HG03457 (cell line): ENCODE measurements around the gene ARHGEF4.

ENCODE experiments used
- ATAC-seq: cut with Tn5 transposase; IDR thresholded peaks from one replicate; pipeline ENCODE4 v1.9.1; 2021; ENCODE audit warnings: moderate number of reproducible peaks; ENCODE audit not compliant: unreplicated experiment

The ARHGEF4 gene

DNA sequence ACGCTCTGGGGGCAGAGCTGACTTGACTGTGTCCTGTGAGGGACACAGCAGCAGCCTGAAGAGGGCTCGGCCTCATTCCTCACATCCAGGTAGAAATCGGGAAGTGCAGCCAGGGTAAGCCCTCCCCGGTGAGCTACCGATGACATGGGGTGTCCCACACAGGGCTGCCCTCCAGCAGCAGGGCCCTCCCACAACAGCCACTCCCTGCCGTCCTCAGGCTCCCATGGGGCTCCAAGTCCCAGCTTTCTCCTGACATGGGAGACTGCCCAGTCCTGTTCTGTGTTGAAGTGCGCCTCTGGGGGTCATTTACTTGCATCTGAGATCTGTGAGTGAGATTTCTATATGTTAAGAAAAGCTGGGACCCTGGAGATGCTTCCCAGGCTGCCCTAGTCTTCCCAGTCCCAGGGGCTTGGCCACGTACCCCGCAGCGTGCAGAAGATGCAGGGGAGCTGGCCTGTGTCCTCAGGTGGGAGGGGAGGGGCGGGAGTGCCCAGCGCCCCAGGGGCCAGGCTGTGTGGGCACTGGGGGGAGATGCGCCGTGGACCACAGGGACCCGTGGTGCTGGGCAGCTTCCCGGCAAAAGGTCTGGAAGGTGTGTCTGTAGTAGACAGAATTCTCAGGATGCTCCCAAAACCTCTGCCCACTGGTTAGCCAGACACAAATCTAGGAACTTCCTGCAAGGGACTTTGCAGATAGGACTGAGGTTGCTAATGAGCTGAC is 168.7 kb downstream of the ARHGEF4 start:
- no peak for ATAC-seq

DNA sequence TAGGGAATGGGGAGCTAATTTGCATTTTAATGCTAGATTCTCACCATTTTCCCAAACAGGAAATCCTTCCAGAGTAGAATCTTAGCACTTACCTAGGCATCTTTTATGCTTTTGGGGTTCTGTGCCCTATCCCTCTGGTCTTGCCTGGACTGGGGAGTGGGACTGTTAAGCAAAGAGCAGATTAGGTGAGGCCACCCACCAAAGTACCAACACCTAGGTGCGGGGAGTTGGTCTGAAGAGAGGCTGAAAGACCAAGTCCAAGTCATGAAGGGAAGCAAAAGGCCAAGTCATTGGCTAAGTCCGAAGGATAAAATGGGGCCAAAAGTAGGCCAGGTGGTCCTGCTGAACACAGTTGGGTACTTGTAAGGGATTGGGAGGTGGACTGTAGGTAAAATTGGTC is 169.8 kb downstream of the ARHGEF4 start:
- ATAC-seq: no peak

DNA sequence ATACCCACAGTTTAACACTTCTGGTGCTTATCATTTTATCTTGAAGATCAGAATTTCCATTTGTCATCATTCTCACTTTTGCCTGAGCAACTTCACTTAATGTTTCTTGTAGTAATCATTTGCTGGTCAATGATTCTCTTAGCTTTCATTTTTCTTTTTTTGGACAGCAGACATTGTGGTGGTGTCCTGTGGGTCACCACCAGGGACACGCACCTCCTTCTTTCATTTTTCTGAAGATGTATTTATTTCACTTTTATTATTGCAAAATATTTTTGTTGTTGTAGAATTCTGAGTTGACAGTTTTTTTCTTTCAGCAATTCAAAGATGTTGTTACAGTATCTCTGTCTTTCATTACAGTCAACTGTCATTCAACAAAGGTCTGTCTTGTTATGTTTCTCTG is 172.3 kb downstream of the ARHGEF4 start:
- ATAC-seq: no peak

DNA sequence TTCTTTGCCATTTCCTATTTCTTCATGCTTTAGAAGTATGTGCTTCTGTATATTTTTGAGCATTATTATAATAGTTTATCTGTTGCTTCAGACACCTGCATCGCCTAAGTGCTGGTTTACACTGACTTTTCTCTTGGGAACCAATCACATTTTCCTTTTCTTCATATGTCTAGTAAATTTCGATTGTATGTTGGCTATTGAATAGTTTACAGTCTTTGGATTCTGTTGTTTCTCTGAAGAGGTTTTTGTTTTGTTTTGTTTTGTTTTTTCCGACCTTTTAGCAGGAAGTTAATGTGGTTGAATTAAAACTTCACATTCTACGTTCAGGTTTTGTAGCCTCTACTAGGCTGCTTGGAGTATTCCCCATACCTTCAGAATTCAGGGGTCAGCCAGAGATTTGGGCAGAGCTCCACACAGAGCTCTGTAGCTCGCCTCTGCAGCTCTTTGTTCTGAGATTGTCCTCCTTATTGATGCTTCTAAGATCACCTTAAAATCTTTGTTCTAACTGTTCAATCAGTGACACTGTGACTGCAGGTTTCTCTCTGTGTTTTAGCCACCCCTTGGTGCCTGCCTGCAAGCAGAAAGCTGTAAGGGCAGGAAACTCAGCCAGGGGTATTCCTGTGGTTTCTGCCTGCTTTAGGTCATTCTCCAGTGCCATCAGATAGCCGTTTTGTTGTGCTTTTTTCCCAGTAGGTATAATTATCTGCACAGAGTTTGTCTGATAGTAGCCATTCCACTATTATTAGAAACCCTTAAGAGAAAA is 173.2 kb downstream of the ARHGEF4 start:
- ATAC-seq: no peak

DNA sequence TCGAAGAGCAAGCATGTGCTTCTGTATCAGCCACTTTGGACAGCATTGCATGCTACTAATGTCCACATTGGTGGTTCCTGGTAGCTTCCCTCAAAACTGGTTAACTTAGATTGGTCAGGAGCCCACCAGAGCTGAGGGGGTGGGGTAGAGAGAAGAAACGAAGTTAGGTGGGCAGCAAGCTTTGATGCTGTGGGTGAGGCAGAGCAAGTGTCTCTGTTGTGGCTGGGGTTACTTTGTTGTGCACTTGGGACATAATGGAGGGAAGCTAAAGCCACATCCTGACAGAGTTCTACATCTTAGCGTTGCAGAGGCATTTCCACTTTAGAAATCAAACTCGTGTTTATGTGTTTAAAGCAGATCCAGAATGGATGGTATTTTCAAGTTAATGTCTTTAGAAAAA is 173.9 kb downstream of the ARHGEF4 start:
- no peak for ATAC-seq

DNA sequence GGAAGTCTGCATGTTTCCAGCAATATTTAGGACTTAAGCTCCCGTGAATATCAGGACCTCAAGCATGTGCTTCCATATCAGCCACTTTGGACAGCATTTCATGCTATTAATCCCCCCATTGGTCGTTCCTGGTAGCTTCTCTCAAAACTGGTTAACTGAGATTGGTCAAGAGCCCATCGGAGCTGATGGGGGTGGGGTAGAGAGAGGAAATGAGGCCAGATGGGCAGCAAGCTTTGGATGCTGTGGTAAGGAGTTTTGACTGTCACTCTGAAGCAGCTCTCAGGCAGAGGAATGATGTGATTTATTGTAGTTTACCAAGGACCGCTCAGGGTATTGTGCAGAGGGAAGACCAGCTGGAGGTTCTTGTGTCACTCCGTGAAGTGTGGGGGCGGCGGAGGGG is 174.8 kb downstream of the ARHGEF4 start:
- no peak for ATAC-seq

DNA sequence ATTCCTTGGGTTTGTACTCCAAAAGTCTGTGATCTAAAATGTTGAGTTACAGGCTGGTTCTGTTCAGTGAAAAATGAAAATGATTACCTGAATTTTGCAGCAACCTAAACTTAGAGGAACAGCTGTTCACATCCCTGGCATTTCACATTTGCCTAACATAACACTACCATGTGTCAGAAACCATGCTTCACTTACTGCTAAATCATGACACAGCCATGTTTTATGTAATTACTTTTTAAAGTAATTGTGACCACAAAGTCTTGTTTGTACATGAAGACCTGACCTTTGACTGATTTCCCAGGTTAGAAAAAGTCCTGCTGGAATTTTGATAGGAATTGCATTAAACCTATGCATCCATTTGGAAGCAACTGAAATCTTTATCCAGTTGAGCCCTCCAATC is 177.4 kb downstream of the ARHGEF4 start:
- no peak for ATAC-seq

DNA sequence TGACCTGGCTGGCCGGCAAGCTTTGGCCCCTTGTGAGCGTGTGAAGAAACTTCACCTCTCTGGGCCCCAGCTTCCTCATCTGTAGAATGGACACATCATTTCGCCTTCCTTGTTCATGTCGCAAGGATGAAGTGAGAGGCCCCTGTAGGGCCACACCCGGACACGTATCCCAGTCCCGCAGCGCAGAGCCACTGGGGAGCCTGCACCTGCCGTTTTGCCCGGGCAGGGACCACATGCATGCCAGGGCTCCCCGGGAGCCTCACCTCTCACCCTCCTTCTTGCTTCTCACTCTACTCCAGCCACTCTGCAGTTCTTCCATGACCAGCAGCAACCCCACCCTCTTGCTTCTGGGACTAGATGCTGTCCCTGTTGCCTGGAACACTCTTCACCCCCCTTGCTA is 179.1 kb downstream of the ARHGEF4 start:
- ATAC-seq: no peak

DNA sequence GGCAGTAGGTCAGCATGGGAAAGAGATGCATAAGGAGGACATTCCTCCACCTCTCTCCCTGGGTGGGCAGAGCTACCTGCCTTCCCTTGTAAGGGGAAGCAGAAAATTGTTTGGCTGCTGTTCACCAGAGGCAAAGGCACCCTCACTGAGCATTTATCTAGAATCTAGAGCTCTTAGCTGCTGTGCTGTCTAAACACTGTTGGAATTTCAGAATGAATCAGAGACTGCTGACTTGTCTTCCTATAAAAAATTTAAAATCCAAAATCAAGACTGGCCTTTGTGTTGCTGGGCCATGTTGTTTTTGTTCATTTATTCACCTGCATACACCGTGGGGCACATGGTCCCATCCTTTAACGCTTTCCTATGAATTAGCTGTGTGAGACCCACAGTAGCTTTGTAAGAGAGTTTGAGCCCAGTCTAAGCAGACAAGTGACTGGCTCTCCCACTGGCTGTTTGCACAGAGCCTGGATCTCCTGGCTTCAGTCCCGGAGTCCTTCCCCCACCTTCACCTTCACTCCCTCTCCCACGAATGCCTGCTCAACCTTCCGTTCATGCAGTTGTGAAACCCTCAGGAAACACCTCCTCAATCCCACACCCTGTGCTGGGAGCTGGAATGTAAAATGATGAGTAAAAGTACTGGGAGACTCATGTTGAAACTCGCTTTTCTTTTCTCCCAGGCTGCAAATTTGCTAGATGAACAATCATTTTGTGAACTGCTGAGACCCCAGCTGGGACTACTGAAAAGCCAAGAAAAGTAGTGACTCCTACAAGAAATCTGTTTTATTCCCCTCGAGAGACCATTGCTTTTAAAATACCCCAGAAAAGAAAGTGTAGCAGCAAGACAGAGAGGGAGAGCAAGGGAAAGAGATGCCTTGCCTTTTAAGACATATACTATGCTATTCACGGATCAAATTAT is 180.4 kb downstream of the ARHGEF4 start:
- no peak for ATAC-seq

DNA sequence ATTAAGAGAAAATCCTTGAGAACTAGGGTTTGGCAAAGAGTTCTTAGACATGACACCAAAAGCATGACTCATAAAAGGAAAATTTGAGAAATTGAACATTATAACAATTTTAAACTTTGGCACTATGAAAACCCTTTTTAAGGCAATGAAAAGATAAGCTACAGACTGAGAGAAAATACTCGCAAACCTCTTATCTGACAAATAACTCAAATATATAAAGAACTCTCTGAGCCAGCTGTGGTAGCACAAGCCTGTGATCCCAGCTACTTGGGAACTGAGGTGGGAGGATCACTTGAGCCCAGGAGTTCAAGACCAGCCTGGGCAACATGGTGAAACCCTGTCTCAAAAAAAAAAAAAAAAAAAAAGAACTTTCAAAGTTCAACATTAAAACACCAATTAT is 186.0 kb downstream of the ARHGEF4 start:
- ATAC-seq: no peak

DNA sequence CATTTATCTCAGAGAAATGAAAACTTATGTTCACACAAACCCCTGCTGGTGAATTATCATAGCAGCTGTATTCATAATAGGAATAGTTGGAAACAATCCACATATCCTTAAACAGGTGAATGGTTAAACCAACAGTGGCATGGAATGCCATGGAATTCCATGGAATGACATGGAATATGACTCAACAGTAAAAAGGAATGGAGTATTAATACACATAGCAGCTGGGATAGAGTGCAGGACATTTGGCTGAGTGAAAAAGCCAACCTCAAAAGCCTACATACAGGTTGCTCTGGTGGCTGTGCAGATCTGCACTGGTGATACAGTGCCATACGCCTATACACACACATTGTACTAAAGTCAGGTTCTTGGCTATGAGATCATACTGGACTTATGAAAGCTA is 187.0 kb downstream of the ARHGEF4 start:
- no peak for ATAC-seq

DNA sequence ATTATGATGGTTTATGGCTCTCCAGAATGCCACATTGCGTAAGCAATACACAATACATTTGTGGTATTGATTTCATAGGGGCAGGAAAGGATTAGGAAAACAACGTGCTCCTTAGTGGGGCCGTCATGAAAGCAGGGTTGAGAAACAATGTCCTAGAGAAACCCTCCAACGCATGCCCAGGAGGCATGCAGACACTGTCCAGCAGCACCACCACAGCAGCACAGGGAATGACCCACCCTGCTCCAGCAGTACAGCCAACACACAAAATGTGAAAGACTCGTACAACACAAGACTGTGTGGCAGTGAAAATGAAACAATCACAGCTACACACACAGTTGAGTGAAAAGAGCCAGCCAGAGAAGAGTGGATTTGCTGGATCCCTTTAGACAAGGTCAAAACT is 190.2 kb downstream of the ARHGEF4 start:
- no peak for ATAC-seq

DNA sequence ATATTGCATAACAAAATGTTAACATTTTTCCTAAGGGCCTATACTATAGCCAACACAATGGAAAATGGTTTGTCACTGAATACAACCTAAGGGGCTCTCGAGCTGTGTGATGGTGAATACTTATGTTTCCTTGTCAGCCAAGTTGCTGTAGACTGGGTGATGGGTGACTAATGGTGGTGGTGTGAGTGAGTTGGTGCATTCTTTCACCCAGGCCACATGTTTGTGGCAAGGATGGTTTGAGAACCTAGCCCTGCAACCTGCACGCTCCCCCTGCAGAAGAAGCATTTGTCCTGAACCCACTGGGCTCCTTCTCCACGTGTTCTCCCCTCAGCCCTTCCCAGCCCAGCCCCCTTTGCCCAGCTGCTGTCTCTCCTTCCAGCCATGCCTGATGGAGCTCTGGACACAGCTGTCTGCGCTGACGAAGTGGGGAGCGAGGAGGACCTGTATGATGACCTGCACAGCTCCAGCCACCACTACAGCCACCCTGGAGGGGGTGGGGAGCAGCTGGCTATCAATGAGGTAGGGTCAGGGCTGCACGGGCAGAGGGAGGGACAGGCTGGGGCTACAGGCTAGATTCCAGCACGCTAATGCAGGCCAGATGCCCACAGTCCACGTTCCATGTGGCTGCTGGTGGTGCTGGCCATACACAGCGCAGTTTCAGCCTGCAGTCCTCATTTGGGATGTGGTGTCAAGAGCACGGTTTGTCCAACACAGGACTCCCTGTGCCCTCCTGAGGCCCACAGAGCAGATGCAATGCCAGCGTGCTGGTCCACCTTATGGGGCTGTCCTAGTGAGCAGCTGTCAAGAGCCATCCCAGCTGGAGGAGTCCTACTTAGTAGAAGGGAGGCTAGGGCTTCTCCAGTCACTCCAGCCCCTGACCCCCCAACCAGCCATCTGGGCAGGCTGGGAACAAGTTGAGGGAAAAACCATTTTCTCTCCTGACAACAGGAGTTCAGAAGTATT is 191.1 kb downstream of the ARHGEF4 start:
- no peak for ATAC-seq

DNA sequence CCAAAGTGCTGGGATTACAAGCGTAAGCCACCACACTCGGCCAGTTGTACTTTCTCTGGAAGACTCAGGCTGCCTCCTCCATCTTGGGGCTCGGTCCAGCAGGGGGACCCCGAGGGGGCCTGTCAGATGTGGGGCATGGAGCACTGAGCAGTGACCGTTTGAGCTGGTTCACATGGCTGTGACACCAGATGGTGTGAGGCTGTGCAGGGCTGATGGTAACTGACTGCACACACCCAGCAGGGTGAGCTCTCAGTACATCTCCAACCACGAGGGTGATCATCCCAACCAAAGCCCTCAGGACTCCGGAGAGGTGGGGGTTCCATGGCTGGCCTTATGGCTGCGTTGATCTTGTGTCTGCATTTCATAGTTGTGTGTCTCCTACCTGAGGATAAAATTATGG is 193.1 kb downstream of the ARHGEF4 start:
- ATAC-seq: no peak

DNA sequence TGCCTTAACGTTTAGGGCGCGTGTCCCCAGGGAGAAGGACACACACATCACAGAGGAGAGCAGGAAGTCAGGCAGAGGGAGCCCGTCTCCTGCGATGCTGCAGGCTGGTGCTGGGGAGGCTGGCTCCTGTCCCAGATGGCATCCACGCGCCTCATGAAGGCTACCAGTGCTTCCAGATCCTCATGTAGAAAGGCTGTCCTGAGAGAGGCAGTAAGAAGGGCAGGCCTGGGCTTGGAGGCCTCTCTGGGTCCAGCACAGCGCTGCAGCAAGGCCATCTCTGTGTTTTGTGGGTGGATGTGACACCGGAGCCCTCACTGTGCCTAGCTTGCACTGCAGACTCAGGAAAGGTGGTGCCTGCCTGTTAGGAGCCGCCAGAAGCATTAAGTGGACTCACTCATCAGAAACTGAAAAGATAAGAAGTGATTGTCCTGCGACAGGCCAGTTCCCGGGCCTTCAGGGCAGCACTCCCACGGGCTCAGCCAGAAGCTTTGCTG is 193.8 kb downstream of the ARHGEF4 start:
- no peak for ATAC-seq

DNA sequence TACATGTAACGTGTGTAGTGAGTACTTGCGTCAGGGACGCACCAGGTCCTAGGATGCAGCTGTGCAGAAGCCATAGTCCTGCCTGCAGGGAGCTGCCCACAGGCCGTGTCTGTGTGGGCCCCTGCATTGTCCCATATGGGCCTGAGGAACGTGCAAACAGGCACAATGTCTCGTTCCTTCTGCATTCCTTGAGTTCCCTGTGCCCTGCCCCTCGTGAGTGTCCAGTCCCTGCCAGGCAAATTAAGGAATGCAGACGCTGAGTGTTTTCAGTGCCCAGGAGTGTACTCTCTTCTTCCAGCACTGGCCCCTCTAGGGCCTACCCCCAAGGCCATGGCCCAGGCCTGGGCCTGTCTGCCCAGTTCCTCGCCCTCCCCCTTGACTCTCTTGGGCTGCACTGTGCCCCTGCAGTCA is 194.7 kb downstream of the ARHGEF4 start:
- ATAC-seq: no peak

DNA sequence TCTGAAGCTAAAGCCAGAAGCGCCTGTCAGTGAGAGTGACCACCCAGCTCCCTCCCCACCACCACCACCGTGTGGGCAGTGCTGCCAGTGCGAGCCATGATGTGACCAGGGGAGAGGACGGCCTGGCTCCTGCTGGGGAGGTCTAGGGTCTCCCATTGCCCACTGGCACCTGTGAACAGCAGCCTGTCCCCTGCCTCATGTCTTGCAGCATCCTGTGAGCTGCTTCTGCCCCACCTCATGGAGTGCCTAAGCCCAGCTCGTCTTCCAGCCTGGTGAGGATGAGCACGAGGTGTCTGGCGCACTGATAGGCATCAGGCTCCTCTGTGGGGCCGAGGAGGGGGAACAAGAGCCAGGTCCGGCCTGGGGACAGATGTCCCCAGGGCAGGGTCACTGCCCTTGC is 195.2 kb downstream of the ARHGEF4 start:
- no peak for ATAC-seq

DNA sequence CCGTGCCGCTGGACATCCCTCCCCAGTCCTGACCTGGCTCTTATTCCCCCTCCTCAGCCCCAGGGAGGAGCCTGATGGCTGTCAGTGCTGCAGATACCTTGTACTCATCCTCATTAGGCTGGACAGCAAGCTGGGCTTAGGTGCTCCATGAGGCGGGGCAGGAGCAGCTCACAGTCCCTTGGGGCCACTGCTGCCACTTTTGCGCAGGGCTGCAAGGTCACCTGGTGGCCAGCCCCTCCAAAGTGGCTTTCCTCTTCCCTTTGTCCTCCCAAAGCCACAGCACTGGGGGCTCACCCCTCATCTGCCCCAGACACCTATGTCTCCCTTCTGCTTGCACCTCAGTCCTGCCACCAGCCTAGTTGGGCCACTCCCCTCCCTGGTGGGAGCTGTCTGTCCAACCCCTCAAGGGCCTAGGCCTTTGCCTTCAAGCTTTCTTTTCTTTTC is 195.7 kb downstream of the ARHGEF4 start:
- no peak for ATAC-seq

DNA sequence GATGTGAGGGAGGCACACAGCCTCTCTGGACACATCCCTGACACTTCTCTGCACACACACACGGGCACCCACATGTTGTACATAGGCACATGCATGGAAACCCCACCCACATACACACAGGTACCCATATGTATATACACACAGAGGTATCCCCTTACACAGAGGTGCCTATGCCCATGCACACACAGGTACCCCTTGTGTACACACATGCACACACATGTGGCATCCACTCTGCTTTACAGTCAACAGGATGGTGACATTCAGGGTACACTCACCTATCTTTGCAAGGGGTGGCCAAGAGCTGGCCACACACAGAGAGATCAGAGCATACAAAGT is 197.0 kb downstream of the ARHGEF4 start:
- no peak for ATAC-seq
